Ammon's horn (tissue), 1 donor: Measurements from ENCODE around the gene CCL1.

Experiments used
- DNase-seq: peaks from one replicate; pipeline ENCODE4 v3.0.0-alpha.2; 2016; ENCODE audit warnings: low spot score

Gene CCL1

GRCh38 chr17:34383216-34383615, 20.2 kb upstream of the CCL1 start:
- DNase-seq: no peak

- no peak for DNase-seq
Observed at GRCh38 chr17:34382621-34383124, 19.6 kb upstream of the CCL1 start.

GRCh38 chr17:34379868-34380267, 16.8 kb upstream of the CCL1 start:
- no peak for DNase-seq

- DNase-seq: no peak
Observed at GRCh38 chr17:34378664-34379101, 15.7 kb upstream of the CCL1 start.

- DNase-seq: no peak
Observed at GRCh38 chr17:34377078-34377823, 14.2 kb upstream of the CCL1 start.

- no peak for DNase-seq
Observed at GRCh38 chr17:34375426-34375997, 12.5 kb upstream of the CCL1 start.

DNA sequence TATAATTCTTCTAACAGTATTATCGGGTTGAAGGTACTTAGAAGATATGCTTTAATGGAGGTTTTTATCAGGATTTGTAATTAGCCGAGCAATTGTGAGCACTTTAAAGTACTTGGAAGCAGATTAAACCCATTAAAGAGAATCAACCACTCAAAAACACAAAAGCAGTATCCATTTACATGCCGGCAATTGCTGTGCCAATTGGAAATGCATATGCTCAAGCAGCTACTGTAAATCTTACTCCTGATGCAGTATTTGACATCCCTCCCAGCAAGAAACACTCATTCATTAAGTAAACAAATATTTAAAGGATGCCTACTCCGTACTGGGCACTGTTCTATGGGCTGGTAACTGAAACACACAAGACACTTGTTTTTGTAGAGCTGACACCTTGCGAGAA, 11.4 kb upstream of the CCL1 start:
- DNase-seq: no peak

- no peak for DNase-seq
Observed at GRCh38 chr17:34371405-34372100, 8.5 kb upstream of the CCL1 start.

GRCh38 chr17:34370997-34371395, 8.0 kb upstream of the CCL1 start:
- DNase-seq: no peak

DNA sequence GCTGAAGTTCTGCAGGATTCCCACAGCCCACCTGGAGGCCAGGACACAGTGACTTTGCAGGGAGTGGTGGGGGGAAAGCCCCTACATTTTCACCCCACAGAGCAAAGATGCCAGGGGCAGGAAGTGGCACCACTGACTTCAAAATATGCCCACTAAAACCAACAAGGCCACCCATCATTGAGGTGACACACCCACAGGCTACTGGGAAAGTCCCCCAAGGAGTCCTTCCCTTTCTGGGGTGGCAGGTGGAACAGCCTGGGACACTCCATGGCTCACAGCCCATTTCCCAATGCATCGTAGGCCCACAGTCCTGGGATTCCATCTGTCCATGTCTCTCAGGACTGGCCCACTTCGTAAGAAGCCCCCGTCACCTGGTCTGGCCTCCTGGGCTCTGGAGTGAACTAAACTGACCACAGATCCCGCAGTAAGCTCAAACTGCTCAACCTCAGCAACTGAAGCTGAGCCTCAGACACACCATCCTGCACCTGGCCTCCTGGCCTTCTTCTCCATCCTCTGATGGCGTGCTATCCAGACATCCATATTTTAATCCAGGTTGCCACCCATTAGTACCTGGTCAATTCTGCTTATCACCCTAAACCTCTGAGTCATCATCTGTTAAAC, 7.5 kb upstream of the CCL1 start:
- DNase-seq: no peak

DNA sequence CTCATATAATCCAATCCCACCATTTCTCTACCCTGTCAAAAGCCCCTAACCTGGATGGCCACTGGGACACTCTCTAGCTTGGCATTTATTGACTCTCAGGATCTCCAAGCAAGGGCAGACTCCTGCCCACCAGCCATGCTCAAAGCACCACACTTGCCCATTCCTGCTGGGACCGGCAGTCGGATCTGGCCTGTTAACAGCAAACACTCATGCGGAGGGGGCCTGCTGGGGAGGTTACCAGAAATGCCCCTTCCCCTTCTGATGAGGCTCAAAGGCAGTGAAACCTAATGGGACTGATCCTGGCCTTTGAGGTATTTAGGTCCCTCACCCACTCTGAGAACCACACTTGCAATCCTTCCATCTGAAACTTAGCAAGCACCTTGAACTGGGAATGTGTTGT, 6.5 kb upstream of the CCL1 start:
- DNase-seq: no peak

GRCh38 chr17:34368946-34369500, 6.0 kb upstream of the CCL1 start:
- no peak for DNase-seq

GRCh38 chr17:34368196-34368945, 5.3 kb upstream of the CCL1 start:
- no peak for DNase-seq

- no peak for DNase-seq
Observed at GRCh38 chr17:34367486-34368195, 4.6 kb upstream of the CCL1 start.

GRCh38 chr17:34366529-34367107, 3.6 kb upstream of the CCL1 start:
- peak; percentile 32 for DNase-seq

DNA sequence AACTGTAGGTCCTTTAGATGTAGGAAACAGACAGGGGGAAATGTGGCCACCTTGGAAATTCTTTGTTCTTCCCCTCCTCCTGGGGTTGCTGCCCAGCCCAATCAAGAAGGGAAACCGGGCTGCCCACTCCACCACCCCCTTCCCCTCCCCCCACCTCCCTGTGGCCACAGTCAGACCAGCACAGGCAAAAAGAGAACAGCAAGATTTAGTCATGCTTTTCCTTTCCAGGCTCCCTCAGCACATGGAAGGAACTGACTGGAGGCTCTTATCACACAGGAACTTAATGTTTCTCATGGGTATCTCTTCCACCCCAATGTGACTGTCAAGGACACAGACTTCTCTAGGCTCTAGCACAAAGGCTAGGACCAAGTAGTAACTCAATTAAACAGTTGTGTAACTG, 3.0 kb upstream of the CCL1 start:
- no peak for DNase-seq

- DNase-seq: no peak
Observed at GRCh38 chr17:34365340-34365739, 2.3 kb upstream of the CCL1 start.

DNA sequence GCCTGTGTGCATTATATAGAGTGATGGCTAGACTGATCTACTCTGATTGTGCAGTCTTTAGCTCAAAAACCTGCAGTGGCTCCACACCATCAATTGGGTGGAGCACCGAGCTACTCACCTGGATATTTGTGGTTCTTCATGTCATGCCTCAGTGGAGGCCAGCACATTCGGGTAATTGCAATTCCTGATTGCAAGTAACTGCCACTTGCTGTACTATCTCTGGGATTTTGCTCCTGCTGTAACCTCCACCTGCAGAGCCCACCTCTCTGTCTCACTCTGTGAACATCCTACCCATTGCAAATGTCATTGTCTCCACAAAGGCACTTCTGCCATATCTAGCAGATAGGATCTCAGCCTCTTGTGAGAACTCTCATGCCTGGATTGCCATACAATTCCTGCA, 1.7 kb upstream of the CCL1 start:
- DNase-seq: no peak

DNA sequence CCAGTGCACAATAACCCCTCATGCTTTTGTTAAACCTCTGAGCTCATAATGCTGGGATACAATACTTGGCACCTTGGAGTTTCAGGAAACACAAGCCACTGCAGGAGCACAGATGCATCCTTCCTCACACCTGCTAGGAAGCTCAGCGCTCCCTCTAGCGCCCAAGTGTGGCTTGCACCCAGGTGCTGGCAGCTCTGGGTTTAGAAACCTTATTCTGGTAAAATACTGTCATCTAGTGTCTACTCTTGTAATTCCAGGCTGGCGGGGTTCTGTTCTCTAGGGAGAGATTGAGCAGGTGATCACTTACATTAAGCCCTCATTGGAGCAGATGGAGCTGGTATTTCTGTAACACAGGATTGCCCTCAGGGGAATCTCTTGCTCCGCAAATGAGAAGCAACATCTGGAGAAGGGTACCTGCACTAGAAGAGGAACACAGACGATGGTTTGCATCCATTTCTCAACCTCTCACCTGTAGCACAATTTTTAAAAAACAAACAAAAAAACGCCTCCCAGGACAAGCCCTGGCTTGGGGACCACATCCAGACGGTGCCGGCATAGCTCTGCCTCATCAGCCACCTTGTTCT, 1.5 kb downstream of the CCL1 start:
- DNase-seq: peak; percentile 87

- DNase-seq: no peak
Observed at GRCh38 chr17:34360601-34361270, 2.3 kb downstream of the CCL1 start.
